Sigmoid colon (tissue), 4 donors: ENCODE data around the gene PREP.

Source experiments
- EP300 ChIP-seq, 4 donors: sonication (generic); formaldehyde crosslinking; IDR thresholded peaks; one replicate each; pipeline ENCODE4 v1.6.1; 2017; ENCODE audit warnings: antibody characterized with exemption in 4 of 4
- POLR2A ChIP-seq, 2 donors: fragments of 450-650 bp; IDR thresholded peaks; one replicate each; pipeline ENCODE4 v1.6.1; 2016; ENCODE audit warnings: antibody characterized with exemption in 2 of 2, mild to moderate bottlenecking in 2 of 2, moderate library complexity in 2 of 2
- POLR2AphosphoS5 ChIP-seq, 4 donors: sonication (generic); formaldehyde crosslinking; IDR thresholded peaks; one replicate each; pipeline ENCODE4 v1.6.1; 2017; ENCODE audit warnings: antibody characterized with exemption in 4 of 4
- TF ChIP-seq, protein P1 (sequence below), 4 experiments: fragments of 450-650 bp in 3 of 4; fragments of 200-600 bp in 1 of 4; IDR thresholded peaks; one replicate each; pipeline ENCODE4 v1.5.1; 2016 to 2019; ENCODE audit warnings: antibody characterized with exemption in 4 of 4, mild to moderate bottlenecking in 3 of 4, moderate library complexity in 2 of 4

GRCh38 chr6:105269390-105269789 lies 133.5 kb downstream of the PREP start:
- no peak for TF ChIP-seq POLR2A (IDR thresholded peaks at IDR 0.05)
- TF ChIP-seq, protein P1, sequence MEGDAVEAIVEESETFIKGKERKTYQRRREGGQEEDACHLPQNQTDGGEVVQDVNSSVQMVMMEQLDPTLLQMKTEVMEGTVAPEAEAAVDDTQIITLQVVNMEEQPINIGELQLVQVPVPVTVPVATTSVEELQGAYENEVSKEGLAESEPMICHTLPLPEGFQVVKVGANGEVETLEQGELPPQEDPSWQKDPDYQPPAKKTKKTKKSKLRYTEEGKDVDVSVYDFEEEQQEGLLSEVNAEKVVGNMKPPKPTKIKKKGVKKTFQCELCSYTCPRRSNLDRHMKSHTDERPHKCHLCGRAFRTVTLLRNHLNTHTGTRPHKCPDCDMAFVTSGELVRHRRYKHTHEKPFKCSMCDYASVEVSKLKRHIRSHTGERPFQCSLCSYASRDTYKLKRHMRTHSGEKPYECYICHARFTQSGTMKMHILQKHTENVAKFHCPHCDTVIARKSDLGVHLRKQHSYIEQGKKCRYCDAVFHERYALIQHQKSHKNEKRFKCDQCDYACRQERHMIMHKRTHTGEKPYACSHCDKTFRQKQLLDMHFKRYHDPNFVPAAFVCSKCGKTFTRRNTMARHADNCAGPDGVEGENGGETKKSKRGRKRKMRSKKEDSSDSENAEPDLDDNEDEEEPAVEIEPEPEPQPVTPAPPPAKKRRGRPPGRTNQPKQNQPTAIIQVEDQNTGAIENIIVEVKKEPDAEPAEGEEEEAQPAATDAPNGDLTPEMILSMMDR (IDR thresholded peaks at IDR 0.05), result no peak
- no peak for TF ChIP-seq EP300 (IDR thresholded peaks at IDR 0.05)
- TF ChIP-seq POLR2AphosphoS5 (IDR thresholded peaks at IDR 0.05), result no peak
